CD4-positive, alpha-beta T cell treated with Interferon alpha-2 for 1 hour (primary cell): ENCODE data around the gene CAMKK2.

Source experiments
- DNase-seq, 2 donors: peaks; one replicate each; pipeline ENCODE4 v3.0.0-alpha.2; 2020 to 2022

Gene CAMKK2

DNA sequence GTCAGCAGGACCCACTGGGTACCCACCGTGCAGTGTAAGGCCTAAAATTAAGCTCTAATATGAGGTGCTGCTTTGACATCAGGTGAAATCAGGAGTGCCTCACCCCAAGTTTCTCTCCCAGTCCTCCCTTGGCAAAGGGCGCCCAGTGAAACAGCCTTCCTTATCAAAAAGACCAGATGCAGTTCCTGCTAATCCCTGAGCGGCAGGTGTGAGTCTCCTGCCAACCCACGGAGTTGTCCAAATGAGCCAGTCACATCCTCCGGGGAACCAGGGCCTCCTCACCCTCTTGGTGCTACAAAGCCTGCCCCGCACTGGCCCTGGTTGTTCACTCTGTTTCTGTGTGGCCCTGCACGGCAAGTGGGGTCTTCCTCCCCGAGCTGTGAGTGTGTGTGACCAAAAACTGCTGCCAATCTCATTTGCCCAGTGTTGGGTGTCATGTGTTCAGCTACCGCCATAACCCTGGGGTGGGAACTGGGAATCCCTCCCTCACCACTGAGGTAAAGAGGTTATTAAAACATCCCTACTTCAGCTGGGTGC is 106.8 kb downstream of the CAMKK2 start:
- DNase-seq: no peak

DNA sequence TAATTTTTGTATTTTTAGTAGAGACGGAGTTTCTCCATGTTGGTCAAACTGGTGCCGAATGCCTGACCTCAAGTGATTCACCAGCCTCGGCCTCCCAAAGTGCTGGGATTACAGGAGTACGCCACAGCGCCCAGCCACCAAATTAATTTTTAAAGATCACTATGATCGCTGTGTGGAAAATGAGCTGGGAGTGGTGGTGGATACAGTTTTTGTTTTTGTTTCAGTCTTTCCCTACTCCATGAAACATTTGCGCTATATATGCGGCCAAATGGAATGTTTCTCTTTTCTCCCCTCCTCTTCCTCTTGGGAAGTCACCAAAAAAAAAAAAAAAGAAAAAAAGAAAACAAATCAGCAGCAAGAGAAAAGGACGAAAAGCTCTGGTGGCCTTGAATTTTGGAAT is 107.4 kb downstream of the CAMKK2 start:
- DNase-seq: no peak

DNA sequence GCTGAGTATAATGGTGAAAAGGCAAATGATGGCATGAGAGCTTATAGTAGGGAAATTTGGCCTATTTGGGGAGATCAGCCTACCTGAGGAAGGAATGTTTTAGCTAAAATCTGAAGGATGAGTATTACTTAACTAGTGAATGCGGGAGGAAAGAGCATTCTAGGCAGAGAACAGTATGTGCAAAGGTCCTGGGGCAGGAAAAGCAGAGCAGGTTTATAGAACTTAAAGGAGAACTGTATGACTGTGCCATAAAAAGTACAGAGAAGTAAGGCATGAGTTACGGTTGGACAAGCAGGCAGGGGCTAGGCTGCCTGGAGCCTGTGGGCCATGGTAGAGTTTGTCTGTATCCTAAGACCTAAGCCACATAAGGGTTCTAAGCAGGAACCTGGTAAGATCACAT is 108.3 kb downstream of the CAMKK2 start:
- no peak for DNase-seq
